Fibroblast of the aortic adventitia (primary cell): ENCODE data around the gene PCAT7. TPM values are rescaled to one million over a fixed set of nuclear protein-coding genes. Genes with fewer than 3 reads are reported as not detected.

Experiments
- DNase-seq: peaks from one replicate; pipeline ENCODE4 v3.0.0-alpha.2; 2010; ENCODE audit warnings: low read depth
- H3K4me3 ChIP-seq: 2 replicates; pipeline ENCODE4 v1.5.1; 2011; ENCODE audit warnings: low read depth, mild to moderate bottlenecking, control low read depth, low read length, moderate library complexity
- CTCF ChIP-seq: IDR thresholded peaks from 2 replicates; pipeline ENCODE4 v1.5.1; 2011; ENCODE audit warnings: mild to moderate bottlenecking, low read length, control low read depth, inconsistent platforms; ENCODE audit not compliant: insufficient read depth
- total RNA-seq: library from RNA; depleted of rRNA; stranded (reverse); fragments of >200 nt; gene quantifications from 2 replicates; pipeline ENCODE4 v1.2.3, GENCODE V29; 2012; ENCODE audit warnings: low replicate concordance

The PCAT7 gene
- total RNA-seq, 1 donor, result 0.09 TPM

- no peak overlapping the region for H3K4me3 ChIP-seq
- DNase-seq, result no peak
- no peak for TF ChIP-seq CTCF
These were observed 47.8 kb downstream of the PCAT7 start for GRCh38 chr9:94602666-94603065.

- peak; percentile 65 for DNase-seq
- H3K4me3 ChIP-seq, result no peak overlapping the region
- TF ChIP-seq CTCF, result peak; percentile 68
These were observed 48.6 kb downstream of the PCAT7 start for GRCh38 chr9:94603259-94604160.

- no peak overlapping the region for H3K4me3 ChIP-seq
- TF ChIP-seq CTCF, result no peak
- DNase-seq, result no peak
These were observed 52.0 kb downstream of the PCAT7 start for GRCh38 chr9:94606646-94607422.

- TF ChIP-seq CTCF, result no peak
- no peak overlapping the region for H3K4me3 ChIP-seq
- DNase-seq, result no peak
These were observed 52.5 kb downstream of the PCAT7 start for GRCh38 chr9:94607423-94607691.

GRCh38 chr9:94610181-94610606 lies 55.3 kb downstream of the PCAT7 start:
- DNase-seq, result no peak
- TF ChIP-seq CTCF, result no peak
- no peak overlapping the region for H3K4me3 ChIP-seq

GRCh38 chr9:94611638-94612068 lies 56.8 kb downstream of the PCAT7 start:
- TF ChIP-seq CTCF, result no peak
- DNase-seq, result no peak
- no peak overlapping the region for H3K4me3 ChIP-seq
